Activated CD8-positive, alpha-beta memory T cell treated with anti-CD3 and anti-CD28 coated beads, Interleukin-2, amount 10 ng/mL, durations not matched to agents 7 days and 5 days (primary cell): ENCODE measurements around the gene ACSM4. TPM values are rescaled to one million over a fixed set of nuclear protein-coding genes. Genes with fewer than 3 reads are reported as not detected.
"Not testable (repeated sequence)": the region's sequence is repeated elsewhere in the genome, so short reads cannot be mapped to it uniquely, and the experiment has no call there.

ENCODE experiments used
- ATAC-seq: fragments of 150-1000 bp; cut with Tn5 transposase; one replicate; pipeline ENCODE4 v1.10.0; 2021; ENCODE audit warnings: moderate library complexity
- CTCF ChIA-PET: fragments of 350-600 bp; sonication (Branson Sonifier 250); formaldehyde crosslinking; loops from one replicate; lab custom pipeline; 2021; ENCODE audit warnings: antibody characterized with exemption; lab: Charles Lee
- DNase-seq: peaks from one replicate; pipeline ENCODE4 v3.0.0-alpha.2; 2020
- H3K27ac Mint-ChIP-seq: one replicate; pipeline ENCODE4 v1.8.0; 2021; ENCODE audit warnings: mild to moderate bottlenecking, mixed read lengths
- H3K27me3 Mint-ChIP-seq: one replicate; pipeline ENCODE4 v1.8.0; 2021; ENCODE audit warnings: mixed read lengths
- H3K36me3 Mint-ChIP-seq: one replicate; pipeline ENCODE4 v1.8.0; 2021; ENCODE audit warnings: mild to moderate bottlenecking, mixed read lengths
- H3K4me1 Mint-ChIP-seq: one replicate; pipeline ENCODE4 v1.8.0; 2021; ENCODE audit warnings: mixed read lengths
- H3K4me3 Mint-ChIP-seq: one replicate; pipeline ENCODE4 v1.8.0; 2021; ENCODE audit warnings: mild to moderate bottlenecking, moderate library complexity, mixed read lengths
- H3K9me3 Mint-ChIP-seq: one replicate; pipeline ENCODE4 v1.8.0; 2022; ENCODE audit warnings: low read depth, mixed read lengths
- total RNA-seq, 2 experiments: library from RNA; stranded (reverse); gene quantifications; one replicate each; pipeline ENCODE4 v1.2.3, GENCODE V29; 2021

ACSM4 gene, protein sequence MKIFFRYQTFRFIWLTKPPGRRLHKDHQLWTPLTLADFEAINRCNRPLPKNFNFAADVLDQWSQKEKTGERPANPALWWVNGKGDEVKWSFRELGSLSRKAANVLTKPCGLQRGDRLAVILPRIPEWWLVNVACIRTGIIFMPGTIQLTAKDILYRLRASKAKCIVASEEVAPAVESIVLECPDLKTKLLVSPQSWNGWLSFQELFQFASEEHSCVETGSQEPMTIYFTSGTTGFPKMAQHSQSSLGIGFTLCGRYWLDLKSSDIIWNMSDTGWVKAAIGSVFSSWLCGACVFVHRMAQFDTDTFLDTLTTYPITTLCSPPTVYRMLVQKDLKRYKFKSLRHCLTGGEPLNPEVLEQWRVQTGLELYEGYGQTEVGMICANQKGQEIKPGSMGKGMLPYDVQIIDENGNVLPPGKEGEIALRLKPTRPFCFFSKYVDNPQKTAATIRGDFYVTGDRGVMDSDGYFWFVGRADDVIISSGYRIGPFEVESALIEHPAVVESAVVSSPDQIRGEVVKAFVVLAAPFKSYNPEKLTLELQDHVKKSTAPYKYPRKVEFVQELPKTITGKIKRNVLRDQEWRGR
- total RNA-seq = not detected

DNA sequence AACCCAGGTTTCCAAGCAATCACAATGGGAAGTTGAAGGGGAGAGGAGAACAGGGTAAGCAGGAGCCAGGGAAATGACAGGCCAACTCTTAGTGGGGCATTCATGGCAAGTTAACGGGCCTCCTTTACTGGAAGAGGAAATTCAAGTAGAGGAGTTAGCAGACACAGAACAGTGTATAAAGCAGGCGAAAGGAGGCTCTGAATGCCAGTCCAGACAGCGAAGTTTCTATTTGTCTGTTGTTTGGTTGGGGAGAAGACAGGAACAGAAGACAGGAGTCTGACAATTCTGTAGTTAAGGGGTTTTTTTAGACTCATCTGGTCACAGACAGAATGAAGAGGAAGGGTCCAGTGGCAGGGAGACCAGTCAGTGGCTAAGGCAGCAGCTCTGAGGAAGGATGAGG is at the start of gene ACSM4:
Gene ACSM4 (plus strand): TSS at position 301 of the 400 bp plus-strand sequence. CDS start 260 bp downstream, outside the sequence.
- CTCF ChIA-PET = interaction anchor here (0.7 kb wide), 1 partner anchor 71 kb away, joined by 3 read pairs; no protein-coding TSS in a partner anchor
- Mint-ChIP-seq H3K36me3 (no peaks in the 10 kb centered on the region), H3K9me3 (no peaks in the 10 kb centered on the region), H3K4me3 (no peak within 1 kb of the TSS), H3K27ac (no peak within 1 kb of the TSS), H3K27me3 (peaks cover 11% of the 10 kb centered on the region), H3K4me1 (no peaks in the 10 kb centered on the region)
- DNase-seq (no peak), ATAC-seq (no peak)

DNA sequence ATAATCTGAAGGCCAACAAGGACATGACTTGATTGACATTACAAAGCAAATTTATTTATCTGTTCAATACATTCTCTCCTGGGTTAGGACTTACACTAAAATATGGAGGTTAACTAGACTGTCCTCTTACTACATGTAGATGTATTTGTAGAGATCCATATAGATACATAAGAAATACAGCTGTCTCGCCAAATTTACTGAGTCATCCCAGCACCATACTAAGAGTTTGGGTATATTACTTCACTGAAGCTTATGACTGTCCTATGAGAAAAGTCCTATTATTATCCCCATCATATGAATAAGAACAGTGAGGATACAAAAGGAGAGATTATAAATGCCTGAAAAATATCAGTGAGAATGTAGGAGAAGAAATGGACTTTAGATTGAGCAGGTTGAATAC is 44.8 kb upstream of the ACSM4 start:
- H3K27me3 Mint-ChIP-seq = peaks cover 11% of the 10 kb centered on the region
- no peaks in the 10 kb centered on the region for H3K36me3 Mint-ChIP-seq
- no peaks in the 10 kb centered on the region for H3K9me3 Mint-ChIP-seq
- ATAC-seq = no peak
- CTCF ChIA-PET = no interaction called here
- H3K4me1 Mint-ChIP-seq = no peaks in the 10 kb centered on the region
- DNase-seq = no peak
- no peak overlapping the region for H3K27ac Mint-ChIP-seq
- no peak overlapping the region for H3K4me3 Mint-ChIP-seq

DNA sequence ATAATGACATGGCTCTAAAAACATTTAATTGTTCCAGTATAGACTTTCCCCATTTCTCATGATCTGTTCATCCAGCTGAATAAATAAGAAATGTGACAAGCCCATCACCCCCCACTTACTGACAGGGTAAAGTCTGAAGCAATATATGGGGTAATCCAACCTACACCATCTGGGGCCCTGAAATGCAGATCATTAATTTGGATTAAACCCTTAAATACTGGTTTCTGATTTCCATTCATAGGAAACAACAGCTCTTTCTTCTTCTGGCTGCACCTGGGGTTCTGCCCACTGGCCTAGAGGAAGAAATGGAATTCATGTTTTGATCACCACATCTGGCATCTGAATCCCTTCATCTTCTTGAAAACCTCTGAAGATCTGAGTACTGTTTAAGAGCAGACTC is 39.3 kb upstream of the ACSM4 start:
- Mint-ChIP-seq H3K4me3 (no peak overlapping the region), H3K27me3 (peaks cover 7% of the 10 kb centered on the region), H3K27ac (no peak overlapping the region), H3K9me3 (no peaks in the 10 kb centered on the region), H3K4me1 (no peaks in the 10 kb centered on the region), H3K36me3 (no peaks in the 10 kb centered on the region)
- CTCF ChIA-PET = no interaction called here
- no peak for ATAC-seq
- no peak for DNase-seq

DNA sequence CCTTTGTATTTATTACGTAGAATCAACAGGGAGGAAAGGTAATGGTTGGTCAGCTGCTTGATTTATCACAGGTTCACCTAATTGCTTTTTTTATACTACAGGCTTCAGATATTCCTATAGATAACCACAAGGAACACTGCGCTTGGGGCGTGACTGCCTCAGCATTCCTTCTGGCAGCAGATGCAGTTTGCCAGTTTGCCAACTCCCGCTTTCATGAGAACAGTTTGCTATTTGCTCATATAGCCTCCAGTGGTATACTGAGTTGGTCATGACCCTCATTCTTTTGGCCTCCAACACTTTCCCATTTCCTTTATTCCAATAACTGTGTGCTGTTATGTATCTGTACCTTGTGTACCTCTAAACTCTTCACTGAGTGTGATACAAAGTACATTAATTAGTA is 38.6 kb upstream of the ACSM4 start:
- Mint-ChIP-seq H3K9me3 (no peaks in the 10 kb centered on the region), H3K4me1 (no peaks in the 10 kb centered on the region), H3K36me3 (no peaks in the 10 kb centered on the region), H3K27me3 (peaks cover 7% of the 10 kb centered on the region), H3K4me3 (no peak overlapping the region), H3K27ac (no peak overlapping the region)
- no peak for DNase-seq
- ATAC-seq = no peak
- CTCF ChIA-PET = no interaction called here

DNA sequence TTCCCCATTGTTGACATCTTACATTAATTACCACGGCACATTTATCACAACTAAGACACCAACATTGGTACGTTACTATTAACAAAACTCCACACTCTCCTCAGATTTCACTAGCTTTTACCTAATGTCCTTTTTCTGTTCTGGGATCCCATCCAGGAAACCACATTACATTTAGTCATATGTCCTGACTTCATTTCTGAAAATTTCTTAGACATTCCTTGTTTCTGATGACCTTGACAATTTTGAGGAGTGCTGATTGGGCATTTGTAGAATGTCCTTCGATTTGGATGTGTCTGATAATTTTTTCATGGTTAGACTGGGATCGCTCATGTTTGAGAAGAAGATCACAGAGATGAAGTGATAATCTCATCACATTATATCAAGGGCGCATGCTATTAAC is 34.6 kb upstream of the ACSM4 start:
- H3K36me3 Mint-ChIP-seq = no peaks in the 10 kb centered on the region
- ATAC-seq = no peak
- no peaks in the 10 kb centered on the region for H3K9me3 Mint-ChIP-seq
- H3K27me3 Mint-ChIP-seq = peaks cover 4% of the 10 kb centered on the region
- H3K4me3 Mint-ChIP-seq = no peak overlapping the region
- H3K27ac Mint-ChIP-seq = no peak overlapping the region
- CTCF ChIA-PET = no interaction called here
- no peaks in the 10 kb centered on the region for H3K4me1 Mint-ChIP-seq
- DNase-seq = no peak

DNA sequence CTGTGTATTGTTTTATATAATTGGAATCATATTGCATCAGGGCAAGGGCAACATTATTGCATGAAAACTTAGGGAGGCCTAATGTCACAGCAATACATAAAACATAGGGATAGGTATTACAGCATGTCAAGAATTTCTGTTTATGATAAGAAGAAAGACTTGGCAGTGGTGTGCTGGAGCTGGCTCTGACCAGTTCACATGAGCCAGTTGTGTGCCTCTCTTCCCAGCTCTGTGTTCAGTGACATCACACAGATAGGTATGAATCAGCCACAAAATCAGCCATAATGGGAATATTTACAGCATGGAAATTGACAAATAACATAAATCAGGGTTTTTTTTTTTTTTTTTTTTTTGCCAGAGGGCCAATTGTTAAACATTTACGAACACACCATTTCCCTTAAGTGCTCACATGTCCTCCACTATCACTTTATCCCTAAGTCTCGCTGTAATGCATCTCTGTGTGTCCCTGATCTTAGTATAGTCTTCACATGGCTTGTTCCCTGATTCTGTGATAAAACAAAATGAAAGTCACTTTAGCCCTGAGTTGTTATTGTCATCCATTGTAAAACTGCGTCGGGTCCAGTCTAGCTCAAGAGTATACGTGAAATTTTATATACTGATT is 31.9 kb upstream of the ACSM4 start:
- no peak for DNase-seq
- Mint-ChIP-seq H3K27ac (no peak overlapping the region), H3K9me3 (no peaks in the 10 kb centered on the region), H3K36me3 (no peaks in the 10 kb centered on the region), H3K4me3 (no peak overlapping the region), H3K4me1 (no peaks in the 10 kb centered on the region), H3K27me3 (peaks cover 16% of the 10 kb centered on the region)
- CTCF ChIA-PET = no interaction called here
- ATAC-seq = no peak

DNA sequence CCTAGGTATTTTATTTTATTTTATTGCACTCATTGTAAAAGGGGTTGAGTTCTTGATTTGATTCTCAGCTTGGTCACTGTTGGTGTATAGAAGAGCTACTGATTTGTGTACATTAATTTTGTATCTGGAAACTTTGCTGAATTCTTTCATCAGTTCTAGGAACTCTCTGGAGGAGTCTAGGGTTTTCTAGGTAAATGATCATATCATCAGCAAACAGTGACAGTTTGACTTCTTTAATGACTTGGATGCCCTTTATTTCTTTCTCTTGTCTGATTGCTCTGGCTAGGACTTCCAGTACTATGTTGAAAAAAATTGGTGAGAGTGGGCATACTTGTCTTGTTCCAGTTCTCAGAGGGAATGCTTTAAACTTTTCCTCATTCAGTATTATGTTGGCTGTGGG is 28.4 kb upstream of the ACSM4 start:
- H3K9me3 Mint-ChIP-seq, H3K27ac Mint-ChIP-seq, H3K36me3 Mint-ChIP-seq, H3K4me1 Mint-ChIP-seq, ATAC-seq, H3K4me3 Mint-ChIP-seq, CTCF ChIA-PET, DNase-seq: not testable (repeated sequence)
- peaks cover 26% of the 10 kb centered on the region for H3K27me3 Mint-ChIP-seq

DNA sequence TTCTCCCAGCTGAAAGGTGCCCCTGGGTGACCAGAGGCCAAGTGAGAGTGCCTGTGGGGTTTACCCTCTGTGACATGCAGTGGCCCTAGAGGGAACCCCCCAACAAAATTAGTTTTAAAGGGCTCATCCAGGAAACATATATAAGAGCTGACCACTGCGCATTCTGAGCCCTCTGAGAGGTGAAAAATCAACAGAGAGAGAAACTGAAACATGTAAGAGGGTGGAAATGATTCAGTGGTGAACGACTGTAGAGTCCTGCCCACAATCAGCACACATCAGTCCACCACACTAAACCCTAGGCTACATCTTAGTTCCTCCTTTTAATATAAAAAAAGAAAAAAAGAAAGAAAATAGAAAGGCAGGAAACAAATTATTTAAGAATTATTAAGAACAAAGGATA is 21.0 kb upstream of the ACSM4 start:
- no peak for ATAC-seq
- H3K4me1 Mint-ChIP-seq = no peaks in the 10 kb centered on the region
- CTCF ChIA-PET = no interaction called here

DNA sequence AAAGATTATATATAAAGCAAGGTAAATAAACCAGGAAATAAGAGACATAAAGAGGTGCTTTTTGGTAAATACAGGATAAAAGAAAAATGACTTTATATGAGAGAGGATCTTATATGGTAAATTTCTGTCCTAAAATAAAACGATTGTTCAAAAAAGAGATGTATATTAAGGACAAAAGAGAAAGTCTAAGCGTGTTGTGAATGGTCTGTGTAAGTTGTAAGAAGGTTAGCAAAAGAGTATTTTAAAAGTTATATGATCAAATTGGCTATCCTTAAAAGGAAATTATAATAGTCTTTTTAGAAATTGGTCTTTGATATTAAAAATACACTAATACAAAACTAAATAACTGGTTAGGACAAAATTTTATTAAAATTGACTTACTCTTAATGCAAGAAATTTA is 14.1 kb upstream of the ACSM4 start:
- DNase-seq = no peak
- H3K27me3 Mint-ChIP-seq = peaks cover 5% of the 10 kb centered on the region
- ATAC-seq = no peak
- H3K27ac Mint-ChIP-seq = no peak overlapping the region
- H3K9me3 Mint-ChIP-seq = peaks cover 7% of the 10 kb centered on the region
- no peak overlapping the region for H3K4me3 Mint-ChIP-seq
- H3K36me3 Mint-ChIP-seq = peaks cover 2% of the 10 kb centered on the region
- no peaks in the 10 kb centered on the region for H3K4me1 Mint-ChIP-seq
- CTCF ChIA-PET = no interaction called here

More for the DNA sequence above, 21.0 kb upstream of the ACSM4 start:
- DNase-seq = no peak
- peaks cover 11% of the 10 kb centered on the region for H3K27me3 Mint-ChIP-seq
- no peaks in the 10 kb centered on the region for H3K9me3 Mint-ChIP-seq
- no peak overlapping the region for H3K27ac Mint-ChIP-seq
- H3K36me3 Mint-ChIP-seq = no peaks in the 10 kb centered on the region
- no peak overlapping the region for H3K4me3 Mint-ChIP-seq

DNA sequence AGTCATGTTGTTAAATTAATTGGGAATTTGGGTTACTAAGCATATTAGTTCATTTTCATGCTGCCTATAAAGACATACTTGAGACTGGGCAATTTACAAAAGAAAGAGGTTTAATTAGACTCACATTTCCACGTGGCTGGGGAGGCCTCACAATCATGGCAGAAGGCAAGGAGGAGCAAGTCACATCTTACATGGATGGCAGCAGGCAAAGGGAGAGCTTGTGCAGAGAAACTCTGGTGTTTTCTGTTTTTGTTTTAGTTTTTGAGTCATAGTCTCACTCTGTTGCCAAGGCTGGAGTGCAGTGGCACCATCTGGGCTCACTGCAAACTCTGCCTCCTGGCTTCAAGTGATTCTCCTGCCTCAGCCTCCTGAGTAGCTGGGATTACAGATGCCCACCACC is 13.3 kb upstream of the ACSM4 start:
- H3K4me1 Mint-ChIP-seq, H3K27ac Mint-ChIP-seq, H3K36me3 Mint-ChIP-seq, ATAC-seq, H3K4me3 Mint-ChIP-seq, H3K9me3 Mint-ChIP-seq, DNase-seq, H3K27me3 Mint-ChIP-seq, CTCF ChIA-PET: not testable (repeated sequence)

DNA sequence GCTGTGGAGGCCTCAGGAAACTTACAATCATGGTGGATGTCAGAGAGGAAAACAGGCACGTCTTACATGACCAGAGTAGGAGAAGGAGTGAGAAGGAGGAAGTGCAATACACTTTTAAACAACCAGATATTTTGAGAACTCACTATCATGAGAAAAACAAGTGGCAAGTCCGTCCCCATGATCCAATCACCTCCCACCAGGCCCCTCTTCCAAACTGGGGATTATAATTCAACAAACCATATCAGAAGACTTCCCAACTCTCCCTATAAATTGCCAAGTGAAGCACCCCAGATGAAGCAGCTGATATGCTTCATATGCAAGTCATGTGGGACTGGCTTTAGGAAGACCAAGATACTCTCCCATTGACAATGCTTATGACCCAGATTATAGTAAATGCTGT is 11.6 kb upstream of the ACSM4 start:
- DNase-seq (no peak), ATAC-seq (no peak)
- Mint-ChIP-seq H3K36me3 (peaks cover 2% of the 10 kb centered on the region), H3K27ac (no peak overlapping the region), H3K27me3 (peaks cover 11% of the 10 kb centered on the region), H3K9me3 (peaks cover 7% of the 10 kb centered on the region), H3K4me1 (no peaks in the 10 kb centered on the region), H3K4me3 (no peak overlapping the region)
- CTCF ChIA-PET = no interaction called here

DNA sequence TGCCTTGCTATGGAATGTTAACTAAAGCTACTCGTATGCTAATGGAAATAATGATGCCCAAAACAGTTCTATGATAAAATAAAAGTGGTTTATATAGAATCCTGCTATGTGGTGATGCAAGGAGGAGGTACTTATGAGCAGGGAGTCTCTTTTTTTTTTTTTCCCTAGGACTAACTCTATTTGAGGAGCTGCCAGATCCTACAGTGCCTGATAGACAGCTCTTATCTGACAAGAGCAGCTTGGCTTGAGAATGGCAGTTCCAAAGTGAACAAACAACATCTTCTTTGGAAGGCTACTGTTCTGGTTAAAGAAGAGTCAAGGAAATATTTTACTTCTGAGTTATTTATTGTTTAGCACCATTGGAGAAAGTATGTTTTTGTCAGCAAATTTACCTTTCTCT is 10.2 kb upstream of the ACSM4 start:
- peaks cover 7% of the 10 kb centered on the region for H3K9me3 Mint-ChIP-seq
- ATAC-seq (no peak), DNase-seq (no peak)
- H3K27me3 Mint-ChIP-seq = peaks cover 11% of the 10 kb centered on the region
- CTCF ChIA-PET = no interaction called here
- H3K27ac Mint-ChIP-seq = no peak overlapping the region
- H3K36me3 Mint-ChIP-seq = peaks cover 2% of the 10 kb centered on the region
- H3K4me1 Mint-ChIP-seq = no peaks in the 10 kb centered on the region
- H3K4me3 Mint-ChIP-seq = no peak overlapping the region

DNA sequence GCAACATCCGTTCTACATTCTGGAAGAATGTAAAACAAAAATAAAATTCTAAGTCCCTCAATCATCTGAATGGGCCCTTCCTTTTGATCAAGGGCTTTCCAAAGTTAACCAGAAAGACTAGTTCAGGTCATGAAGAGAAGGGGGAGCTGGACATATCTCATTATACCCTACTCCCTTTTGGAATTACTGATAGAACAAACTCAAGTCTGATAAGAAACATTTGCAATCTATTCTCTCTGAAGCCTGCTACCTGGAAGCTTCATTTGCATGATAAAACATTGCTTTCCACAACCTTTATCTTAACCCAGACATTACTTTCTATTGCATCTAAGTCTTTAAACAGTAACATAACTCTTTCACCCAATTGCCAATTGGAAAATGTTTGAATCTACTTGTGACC is 8.3 kb upstream of the ACSM4 start:
- Mint-ChIP-seq H3K27me3 (peaks cover 14% of the 10 kb centered on the region), H3K36me3 (peaks cover under 1% of the 10 kb centered on the region), H3K27ac (no peak overlapping the region), H3K4me3 (no peak overlapping the region), H3K9me3 (peaks cover 3% of the 10 kb centered on the region), H3K4me1 (no peaks in the 10 kb centered on the region)
- DNase-seq = no peak
- CTCF ChIA-PET = no interaction called here
- no peak for ATAC-seq

DNA sequence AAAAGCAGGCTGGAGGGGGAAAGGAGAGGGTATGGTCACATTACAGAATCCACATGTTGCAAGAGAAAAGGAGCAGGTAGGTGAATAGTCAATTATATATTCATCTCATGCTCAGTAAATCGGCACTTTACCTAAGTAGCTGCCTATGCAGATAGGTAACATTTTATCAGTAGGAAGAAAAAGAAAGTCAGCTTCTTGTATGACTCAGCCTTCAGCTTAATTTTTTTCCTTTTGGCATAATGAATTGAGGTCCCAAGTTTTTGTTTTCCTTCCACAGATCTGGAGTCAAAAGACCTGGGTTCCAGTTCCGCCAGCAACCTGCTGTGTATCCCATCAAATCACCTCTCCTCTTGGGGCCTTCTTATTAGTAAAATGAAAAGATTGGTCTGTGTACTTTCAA is 6.0 kb upstream of the ACSM4 start:
- H3K36me3 Mint-ChIP-seq = no peaks in the 10 kb centered on the region
- H3K9me3 Mint-ChIP-seq = no peaks in the 10 kb centered on the region
- no peak overlapping the region for H3K27ac Mint-ChIP-seq
- H3K4me3 Mint-ChIP-seq = no peak overlapping the region
- CTCF ChIA-PET = no interaction called here
- H3K4me1 Mint-ChIP-seq = no peaks in the 10 kb centered on the region
- ATAC-seq (no peak), DNase-seq (no peak)
- H3K27me3 Mint-ChIP-seq = peaks cover 16% of the 10 kb centered on the region
